ENCODE data around the gene ABCB10. TPM values are rescaled to one million over a fixed set of nuclear protein-coding genes. Genes with fewer than 3 reads are reported as not detected.
"Not testable (repeated sequence)": the region's sequence is repeated elsewhere in the genome, so short reads cannot be mapped to it uniquely, and the experiment has no call there.

ABCB10 gene
- total RNA-seq, 1 donor from 2014 or later: 20.2 TPM

DNA sequence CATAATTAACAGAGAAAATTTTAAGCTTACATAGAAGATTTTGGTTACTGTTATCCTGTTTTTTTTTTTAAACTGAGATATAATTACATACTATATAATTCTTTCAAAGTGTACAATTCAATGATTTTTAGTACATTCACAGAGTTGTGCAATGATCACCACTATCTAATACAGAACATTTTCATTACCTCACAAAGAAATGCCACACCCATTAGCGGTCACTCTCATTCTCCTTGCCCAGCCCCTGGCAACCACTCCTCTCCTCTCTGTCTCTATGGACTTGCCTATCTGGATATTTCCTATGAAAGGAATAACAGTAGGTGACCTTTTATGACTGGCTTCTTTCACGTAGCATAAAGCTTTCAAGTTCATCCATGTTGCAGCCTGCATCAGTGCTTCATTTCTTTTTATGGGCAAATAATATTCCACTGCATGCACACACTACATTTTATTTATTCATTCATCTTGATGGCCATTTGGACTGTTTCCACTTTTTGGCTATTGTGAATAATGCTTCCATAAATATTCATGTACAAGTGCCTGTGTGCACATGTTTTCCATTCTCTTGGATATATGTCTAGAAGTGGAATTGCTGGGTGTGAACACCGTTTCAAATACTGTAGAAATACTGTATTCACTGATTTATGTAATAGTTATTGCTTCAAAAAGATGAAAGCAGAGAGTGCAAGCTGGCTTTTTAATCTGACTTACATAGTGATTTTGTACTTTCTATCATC lies 40.9 kb upstream of the ABCB10 start:
- DNase-seq (ENCODE audit: extremely low spot score, unreplicated experiment): no peak
- H3K27ac Mint-ChIP-seq (ENCODE audit: unreplicated experiment): no peak overlapping the region
- no peaks in the 10 kb centered on the region for H3K27me3 Mint-ChIP-seq (ENCODE audit: unreplicated experiment)
- no peaks in the 10 kb centered on the region for H3K9me3 Mint-ChIP-seq (ENCODE audit: unreplicated experiment)
- H3K36me3 Mint-ChIP-seq (ENCODE audit: unreplicated experiment): peaks cover 52% of the 10 kb centered on the region
- no peak overlapping the region for H3K4me3 Mint-ChIP-seq (ENCODE audit: unreplicated experiment)
- no peak for TF ChIP-seq CTCF (IDR thresholded peaks at IDR 0.05)
- peaks cover 29% of the 10 kb centered on the region for H3K4me1 Mint-ChIP-seq (ENCODE audit: unreplicated experiment)

DNA sequence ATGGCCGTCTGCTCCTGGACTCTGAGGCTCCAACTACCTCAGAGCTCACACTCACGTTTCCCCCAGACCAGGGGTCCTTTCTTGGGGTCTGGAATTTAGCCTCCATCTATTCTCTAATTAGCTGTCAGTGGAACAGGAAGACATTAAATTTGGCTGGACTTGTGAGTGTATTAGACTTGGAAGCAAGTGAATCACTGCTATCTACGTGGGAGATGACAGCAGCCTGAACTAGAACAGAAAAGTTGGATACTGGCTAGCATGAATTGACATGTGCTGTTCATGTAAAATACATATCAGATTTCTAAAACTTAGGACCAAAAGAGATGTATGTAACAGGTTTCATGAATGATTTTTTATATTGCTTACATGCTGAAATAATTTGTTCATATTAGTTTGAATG lies 39.4 kb upstream of the ABCB10 start:
- H3K27ac Mint-ChIP-seq (ENCODE audit: unreplicated experiment): peak overlapping the region; percentile 94
- no peak overlapping the region for H3K4me3 Mint-ChIP-seq (ENCODE audit: unreplicated experiment)
- peaks cover 53% of the 10 kb centered on the region for H3K36me3 Mint-ChIP-seq (ENCODE audit: unreplicated experiment)
- DNase-seq (ENCODE audit: extremely low spot score, unreplicated experiment): no peak
- H3K9me3 Mint-ChIP-seq (ENCODE audit: unreplicated experiment): no peaks in the 10 kb centered on the region
- H3K4me1 Mint-ChIP-seq (ENCODE audit: unreplicated experiment): peaks cover 29% of the 10 kb centered on the region
- no peak for TF ChIP-seq CTCF (IDR thresholded peaks at IDR 0.05)
- H3K27me3 Mint-ChIP-seq (ENCODE audit: unreplicated experiment): no peaks in the 10 kb centered on the region

DNA sequence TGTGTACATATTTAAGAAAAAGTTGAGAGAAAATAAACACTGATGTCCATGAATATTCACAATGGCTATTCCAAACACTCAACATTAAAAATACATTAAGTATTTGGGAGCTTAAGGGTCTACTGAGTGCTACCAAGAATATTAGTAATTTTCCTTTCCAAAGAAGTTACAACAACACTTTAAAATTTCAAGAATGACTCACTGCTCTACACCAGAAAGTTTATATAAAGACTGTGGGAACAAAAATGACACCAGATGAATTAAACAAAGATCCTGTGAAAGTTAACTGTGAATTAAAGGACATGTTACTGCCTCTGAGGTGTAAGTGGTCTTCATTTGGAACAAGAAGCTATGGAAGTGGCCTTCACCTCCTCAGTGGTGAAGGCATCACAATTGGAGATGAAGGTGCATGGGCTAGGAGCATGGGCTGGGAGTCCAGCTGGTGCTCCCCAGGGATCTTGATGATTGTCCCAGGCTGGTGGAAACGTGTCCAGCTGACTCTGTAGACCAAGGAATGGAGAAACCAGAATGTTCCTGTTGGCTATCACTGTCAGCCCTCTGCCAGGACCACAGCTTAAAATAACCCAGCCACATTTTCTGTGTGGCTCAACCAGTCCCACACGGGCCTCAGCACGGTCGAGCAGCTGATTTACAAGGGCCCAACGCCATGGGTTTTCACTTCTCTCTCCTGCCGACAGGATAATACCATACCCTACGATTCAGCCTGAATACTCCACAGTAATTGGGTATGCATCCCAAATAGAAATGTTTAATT lies 38.6 kb upstream of the ABCB10 start:
- peaks cover 45% of the 10 kb centered on the region for H3K36me3 Mint-ChIP-seq (ENCODE audit: unreplicated experiment)
- H3K4me3 Mint-ChIP-seq (ENCODE audit: unreplicated experiment): no peak overlapping the region
- no peak for TF ChIP-seq CTCF (IDR thresholded peaks at IDR 0.05)
- H3K9me3 Mint-ChIP-seq (ENCODE audit: unreplicated experiment): no peaks in the 10 kb centered on the region
- DNase-seq (ENCODE audit: extremely low spot score, unreplicated experiment): no peak
- no peaks in the 10 kb centered on the region for H3K27me3 Mint-ChIP-seq (ENCODE audit: unreplicated experiment)
- peak overlapping the region; percentile 94 for H3K27ac Mint-ChIP-seq (ENCODE audit: unreplicated experiment)
- peaks cover 29% of the 10 kb centered on the region for H3K4me1 Mint-ChIP-seq (ENCODE audit: unreplicated experiment)

DNA sequence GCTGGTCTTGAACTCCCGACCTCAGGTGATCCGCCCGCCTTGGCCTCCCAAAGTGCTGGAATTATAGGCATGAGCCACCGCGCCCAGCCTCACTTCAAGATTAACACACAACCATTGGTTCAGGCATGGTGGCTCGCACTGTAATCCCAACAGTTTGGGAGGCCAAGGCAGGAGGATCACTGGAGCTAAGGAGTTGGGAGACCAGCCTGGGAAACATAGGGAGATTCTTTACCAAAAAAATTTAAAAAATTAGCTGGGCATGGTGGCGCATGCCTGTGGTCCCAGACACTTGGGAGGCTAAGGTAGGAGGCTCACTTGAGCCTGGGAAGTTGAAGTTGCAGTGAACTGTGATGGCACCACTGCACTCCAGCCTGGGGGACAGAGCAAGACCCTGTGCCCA lies 37.4 kb upstream of the ABCB10 start:
- Mint-ChIP-seq H3K36me3 (ENCODE audit: unreplicated experiment) (peaks cover 33% of the 10 kb centered on the region), H3K4me1 (ENCODE audit: unreplicated experiment) (peaks cover 29% of the 10 kb centered on the region), H3K27ac (ENCODE audit: unreplicated experiment) (peak overlapping the region; percentile 94)
- H3K9me3 Mint-ChIP-seq (ENCODE audit: unreplicated experiment); DNase-seq (ENCODE audit: extremely low spot score, unreplicated experiment); H3K27me3 Mint-ChIP-seq (ENCODE audit: unreplicated experiment); H3K4me3 Mint-ChIP-seq (ENCODE audit: unreplicated experiment): not testable (repeated sequence)

- Mint-ChIP-seq H3K4me1 (ENCODE audit: unreplicated experiment) (peaks cover 27% of the 10 kb centered on the region), H3K9me3 (ENCODE audit: unreplicated experiment) (no peaks in the 10 kb centered on the region), H3K27ac (ENCODE audit: unreplicated experiment) (no peak overlapping the region), H3K27me3 (ENCODE audit: unreplicated experiment) (no peaks in the 10 kb centered on the region), H3K4me3 (ENCODE audit: unreplicated experiment) (no peak overlapping the region), H3K36me3 (ENCODE audit: unreplicated experiment) (peaks cover 27% of the 10 kb centered on the region)
- TF ChIP-seq CTCF (IDR thresholded peaks at IDR 0.05): no peak
- DNase-seq (ENCODE audit: extremely low spot score, unreplicated experiment): peak; percentile 83
These were observed 35.9 kb upstream of the ABCB10 start for GRCh38 chr1:229594227-229595008.
